Measurements from ENCODE around the gene TIAM1.
A peak's percentile ranks its signal among the peaks of the same experiment; 100 is the strongest.

Gene TIAM1

GRCh38 chr21:31184876-31185275 lies 159.2 kb downstream of the TIAM1 start:
- TF ChIP-seq, protein P1, sequence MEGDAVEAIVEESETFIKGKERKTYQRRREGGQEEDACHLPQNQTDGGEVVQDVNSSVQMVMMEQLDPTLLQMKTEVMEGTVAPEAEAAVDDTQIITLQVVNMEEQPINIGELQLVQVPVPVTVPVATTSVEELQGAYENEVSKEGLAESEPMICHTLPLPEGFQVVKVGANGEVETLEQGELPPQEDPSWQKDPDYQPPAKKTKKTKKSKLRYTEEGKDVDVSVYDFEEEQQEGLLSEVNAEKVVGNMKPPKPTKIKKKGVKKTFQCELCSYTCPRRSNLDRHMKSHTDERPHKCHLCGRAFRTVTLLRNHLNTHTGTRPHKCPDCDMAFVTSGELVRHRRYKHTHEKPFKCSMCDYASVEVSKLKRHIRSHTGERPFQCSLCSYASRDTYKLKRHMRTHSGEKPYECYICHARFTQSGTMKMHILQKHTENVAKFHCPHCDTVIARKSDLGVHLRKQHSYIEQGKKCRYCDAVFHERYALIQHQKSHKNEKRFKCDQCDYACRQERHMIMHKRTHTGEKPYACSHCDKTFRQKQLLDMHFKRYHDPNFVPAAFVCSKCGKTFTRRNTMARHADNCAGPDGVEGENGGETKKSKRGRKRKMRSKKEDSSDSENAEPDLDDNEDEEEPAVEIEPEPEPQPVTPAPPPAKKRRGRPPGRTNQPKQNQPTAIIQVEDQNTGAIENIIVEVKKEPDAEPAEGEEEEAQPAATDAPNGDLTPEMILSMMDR (conservative IDR thresholded peaks at IDR 0.05; ENCODE audit: low read depth, low read length) = no peak
- no peak overlapping the region for H3K4me3 ChIP-seq (ENCODE audit: low read length)
- DNase-seq (ENCODE audit: low read depth) = no peak

DNA sequence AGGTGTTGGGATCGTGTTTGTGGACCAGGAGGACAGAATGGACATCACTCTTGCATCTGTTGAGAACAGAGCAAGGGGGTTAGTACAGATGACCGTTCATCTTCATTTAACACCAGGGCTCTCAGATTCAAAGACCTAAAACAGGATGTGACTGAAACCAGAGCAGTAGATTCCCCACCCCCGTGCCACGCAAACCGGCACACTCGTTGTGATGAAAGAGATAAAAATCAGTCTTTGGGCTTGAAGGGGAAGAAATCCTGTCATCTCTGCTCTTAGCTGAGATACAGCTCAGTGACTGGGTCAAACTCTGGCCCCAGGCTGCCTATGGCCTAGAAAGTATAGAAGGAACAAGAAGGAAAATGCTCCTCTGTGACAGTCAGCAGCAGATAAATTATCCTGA lies 159.6 kb downstream of the TIAM1 start:
- TF ChIP-seq, protein P1 (conservative IDR thresholded peaks at IDR 0.05; ENCODE audit: low read depth, low read length) = no peak
- H3K4me3 ChIP-seq (ENCODE audit: low read length) = no peak overlapping the region
- DNase-seq (ENCODE audit: low read depth) = no peak

DNA sequence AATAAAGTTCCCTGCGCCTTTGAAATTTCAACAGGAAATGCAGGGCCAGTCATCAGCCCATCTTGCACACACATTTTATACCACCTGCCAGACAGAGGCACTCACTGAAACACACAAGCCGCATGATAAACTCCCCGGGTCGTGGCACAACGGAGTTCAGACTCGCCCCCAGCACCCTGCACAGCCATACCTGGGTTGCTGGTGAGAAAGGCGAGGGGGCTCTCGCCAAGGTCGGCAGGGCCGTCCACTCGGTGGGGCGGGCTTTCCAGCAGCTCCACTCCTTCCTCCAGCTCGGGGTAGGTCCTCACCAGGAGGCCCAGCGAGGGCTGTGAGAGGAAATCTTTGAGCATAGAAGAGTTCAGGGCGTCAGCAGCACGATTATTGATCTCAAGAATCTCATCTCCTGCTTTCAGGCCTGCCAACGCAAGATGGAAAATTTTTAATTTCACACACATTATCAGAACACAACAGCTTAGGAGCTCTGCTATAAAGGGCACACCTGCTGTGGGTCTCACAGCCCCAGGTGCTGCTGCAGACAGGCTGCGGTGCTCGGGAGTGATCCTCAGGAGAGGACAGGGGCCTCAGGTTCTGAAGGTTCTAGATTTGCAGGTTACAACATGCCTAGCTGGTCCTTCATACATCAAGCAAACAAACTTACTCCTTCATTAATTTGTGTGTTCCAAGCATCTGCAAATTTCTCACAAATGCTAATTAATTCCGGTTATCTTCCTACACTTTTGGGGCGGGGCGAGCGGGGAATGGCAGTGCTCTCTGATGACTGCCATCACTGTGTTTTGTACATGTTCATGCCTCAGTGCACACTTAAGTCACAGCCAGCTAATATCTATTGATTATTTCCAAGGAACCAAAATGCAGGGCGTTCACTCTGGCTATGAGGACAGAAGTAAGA lies 161.6 kb downstream of the TIAM1 start:
- no peak overlapping the region for H3K4me3 ChIP-seq (ENCODE audit: low read length)
- no peak for DNase-seq (ENCODE audit: low read depth)

DNA sequence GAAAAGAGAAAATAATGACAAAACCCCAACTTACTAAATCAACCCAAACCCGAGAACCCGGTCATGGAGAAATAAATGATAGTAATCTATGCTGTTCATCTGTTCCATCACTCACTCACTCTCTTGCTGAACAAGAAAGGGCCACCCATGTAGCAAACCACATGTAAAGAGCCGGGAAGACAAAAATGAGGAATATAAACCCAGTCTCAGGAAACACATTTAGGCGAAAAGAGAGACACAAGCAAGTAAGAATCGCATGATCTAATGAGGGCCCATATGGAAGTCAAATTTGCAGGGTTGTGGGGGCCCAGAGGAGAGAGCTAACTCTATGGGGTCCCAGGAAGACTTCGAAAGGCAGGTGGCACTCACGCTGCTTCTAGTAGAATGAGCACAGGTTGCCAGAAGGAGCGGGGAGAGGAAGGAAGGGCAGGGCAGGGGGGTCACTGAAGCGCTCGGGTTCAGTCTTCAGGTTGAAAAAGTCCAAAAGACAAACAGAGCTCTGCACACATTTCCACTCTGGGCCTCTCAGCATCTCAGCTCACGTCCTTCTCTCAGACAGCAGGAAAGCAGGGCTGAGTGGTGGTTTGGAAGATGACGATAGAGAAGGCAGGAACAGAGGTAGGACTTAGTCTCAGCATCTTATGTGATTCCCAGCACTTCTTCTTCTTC lies 162.8 kb downstream of the TIAM1 start:
- TF ChIP-seq, protein P1 (conservative IDR thresholded peaks at IDR 0.05; ENCODE audit: low read depth, low read length) = no peak
- no peak overlapping the region for H3K4me3 ChIP-seq (ENCODE audit: low read length)
- no peak for DNase-seq (ENCODE audit: low read depth)

More for the DNA sequence above, 161.6 kb downstream of the TIAM1 start:
- TF ChIP-seq, protein P1 (conservative IDR thresholded peaks at IDR 0.05; ENCODE audit: low read depth, low read length) = no peak

DNA sequence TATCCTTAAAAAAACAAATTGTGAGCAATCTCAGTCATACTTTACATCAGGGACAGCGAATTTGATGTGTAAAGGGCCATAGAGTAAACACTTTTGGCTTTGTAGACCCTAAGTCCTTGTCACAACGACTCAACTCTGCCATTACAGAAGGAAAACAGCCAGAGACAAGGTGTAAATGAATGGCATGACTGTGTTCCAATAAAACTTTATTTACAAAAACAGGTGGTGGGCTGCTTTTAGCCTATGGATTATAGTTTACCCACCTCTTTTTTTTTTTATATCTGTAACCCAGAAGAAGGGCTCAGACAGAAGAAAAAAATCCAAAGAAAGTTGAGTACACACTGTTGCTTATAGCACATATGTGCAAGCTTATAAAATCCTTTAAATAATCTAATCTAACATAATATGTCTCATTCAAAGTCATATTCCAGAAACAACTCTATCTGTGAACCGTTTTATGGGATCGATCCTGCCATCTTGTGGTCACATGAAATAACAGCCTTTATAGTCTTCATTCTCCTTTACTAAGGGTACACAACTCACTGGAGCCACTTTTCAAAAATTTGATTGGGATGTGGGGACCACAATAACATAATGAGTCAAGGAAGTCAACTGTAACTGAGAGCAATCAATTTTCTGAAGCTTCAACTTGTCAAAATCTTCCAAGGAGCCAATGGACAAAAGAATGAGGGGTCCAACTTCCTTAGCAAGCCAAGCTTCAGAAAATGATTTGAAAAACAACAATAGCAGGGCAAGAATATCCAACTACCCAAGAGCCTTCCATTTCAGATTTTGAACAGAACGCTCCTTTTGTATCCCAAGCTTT lies 163.6 kb downstream of the TIAM1 start:
- H3K4me3 ChIP-seq (ENCODE audit: low read length) = no peak overlapping the region
- no peak for DNase-seq (ENCODE audit: low read depth)
- TF ChIP-seq, protein P1 (conservative IDR thresholded peaks at IDR 0.05; ENCODE audit: low read depth, low read length) = peak; percentile 69

GRCh38 chr21:31176725-31177124 lies 167.3 kb downstream of the TIAM1 start:
- no peak overlapping the region for H3K4me3 ChIP-seq (ENCODE audit: low read length)
- TF ChIP-seq, protein P1 (conservative IDR thresholded peaks at IDR 0.05; ENCODE audit: low read depth, low read length) = no peak
- no peak for DNase-seq (ENCODE audit: low read depth)

Measured in retinal pigment epithelial cell (primary cell).